A172 (cell line): ENCODE measurements around the gene BLZF1. TPM values are rescaled to one million over a fixed set of nuclear protein-coding genes. Genes with fewer than 3 reads are reported as not detected.

Source experiments
- total RNA-seq: library from RNA; depleted of rRNA; stranded (reverse); fragments of >200 nt; shearing (Covaris generic); gene quantifications from 2 replicates; pipeline ENCODE4 v1.2.3, GENCODE V29; 2014; rRNA removed

Gene BLZF1
- total RNA-seq, 1 experiment from 2014 or later = 46.3 TPM

Other genes starting within 250 kb of the BLZF1 start
- 83.7 and 92.4 TPM in 2 replicates for gene NME7, start 398 bp upstream of the BLZF1 start, total RNA-seq
- 0.24 and 0.60 TPM in 2 replicates for gene CCDC181, start 59.3 kb downstream of the BLZF1 start, total RNA-seq
- 8.4 and 9.6 TPM in 2 replicates for gene SLC19A2, start 117.7 kb downstream of the BLZF1 start, total RNA-seq
- not detected in 2 replicates for gene F5, start 218.3 kb downstream of the BLZF1 start, total RNA-seq